HepG2 (cell line): ENCODE data around the gene ARFGEF2. TPM values are rescaled to one million over a fixed set of nuclear protein-coding genes. Genes with fewer than 3 reads are reported as not detected.

Experiments used
- CBFB ChIP-seq: sonication (generic); formaldehyde crosslinking; IDR thresholded peaks from 2 replicates; pipeline ENCODE4 v1.4.0; 2020; ENCODE audit warnings: missing genetic modification reagents
- CEBPB ChIP-seq: IDR thresholded peaks from 2 replicates; pipeline ENCODE4 v1.6.1; 2011; ENCODE audit warnings: low read depth, low read length, improper control_type of control experiment, borderline replicate concordance
- EHMT2 ChIP-seq: fragments of 200-600 bp; sonication (generic); IDR thresholded peaks from 2 replicates; pipeline ENCODE4 v1.7.0; 2017; ENCODE audit warnings: antibody characterized with exemption, low read depth, low read length, borderline replicate concordance
- HNF4A ChIP-seq: sonication (generic); formaldehyde crosslinking; IDR thresholded peaks from 2 replicates; pipeline ENCODE4 v1.4.0; 2020; ENCODE audit warnings: missing genetic modification reagents
- KLF9 ChIP-seq: IDR thresholded peaks from 2 replicates; pipeline ENCODE4 v1.6.1; 2016; ENCODE audit warnings: low read depth
- POGZ ChIP-seq: sonication (generic); formaldehyde crosslinking; IDR thresholded peaks from 2 replicates; pipeline ENCODE4 v1.4.0; 2020; ENCODE audit warnings: mild to moderate bottlenecking, missing genetic modification reagents
- PRMT3 ChIP-seq: sonication (generic); formaldehyde crosslinking; IDR thresholded peaks from 2 replicates; pipeline ENCODE4 v1.8.1; 2022; ENCODE audit warnings: low read depth, mild to moderate bottlenecking, moderate library complexity, missing genetic modification reagents, borderline replicate concordance
- STAG1 ChIP-seq: sonication (generic); formaldehyde crosslinking; IDR thresholded peaks from 2 replicates; pipeline ENCODE4 v1.4.0; 2020; ENCODE audit warnings: missing genetic modification reagents
- SYNCRIP ChIP-seq: fragments of 200-400 bp; formaldehyde crosslinking; IDR thresholded peaks from 2 replicates; pipeline ENCODE4 v1.6.1; 2018; ENCODE audit warnings: mild to moderate bottlenecking, low read depth, low read length; ENCODE audit not compliant: insufficient read depth
- TBL1XR1 ChIP-seq: fragments of 150-350 bp; IDR thresholded peaks from 2 replicates; pipeline ENCODE4 v1.6.1; 2014; ENCODE audit warnings: borderline replicate concordance, low read length; ENCODE audit not compliant: partially characterized antibody
- ZC3H13 ChIP-seq: sonication (generic); formaldehyde crosslinking; IDR thresholded peaks from 2 replicates; pipeline ENCODE4 v1.8.1; 2023; ENCODE audit warnings: mild to moderate bottlenecking, missing genetic modification reagents, moderate library complexity
- ZNF143 ChIP-seq: sonication (generic); formaldehyde crosslinking; IDR thresholded peaks from 2 replicates; pipeline ENCODE4 v1.4.0; 2020; ENCODE audit warnings: missing genetic modification reagents
- ZNF17 ChIP-seq: sonication (generic); formaldehyde crosslinking; IDR thresholded peaks from 2 replicates; pipeline ENCODE4 v1.5.0; 2020; ENCODE audit warnings: mild to moderate bottlenecking, missing genetic modification reagents
- ZNF235 ChIP-seq: sonication (generic); formaldehyde crosslinking; IDR thresholded peaks from 2 replicates; pipeline ENCODE4 v1.8.1; 2023; ENCODE audit warnings: mild to moderate bottlenecking, missing genetic modification reagents, borderline replicate concordance
- ZNF296 ChIP-seq: sonication (generic); formaldehyde crosslinking; conservative IDR thresholded peaks from 2 replicates; pipeline ENCODE4 v1.5.0; 2020; ENCODE audit warnings: mild to moderate bottlenecking, missing genetic modification reagents
- ZNF354B ChIP-seq: sonication (generic); formaldehyde crosslinking; IDR thresholded peaks from 2 replicates; pipeline ENCODE4 v1.8.0; 2022; ENCODE audit warnings: mild to moderate bottlenecking, missing genetic modification reagents
- ZNF431 ChIP-seq: sonication (generic); formaldehyde crosslinking; IDR thresholded peaks from 2 replicates; pipeline ENCODE4 v1.9.0; 2022; ENCODE audit warnings: missing genetic modification reagents, low read depth, mild to moderate bottlenecking, borderline replicate concordance
- ZNF503 ChIP-seq: sonication (generic); formaldehyde crosslinking; IDR thresholded peaks from 2 replicates; pipeline ENCODE4 v1.4.0; 2020; ENCODE audit warnings: missing genetic modification reagents
- ZNF788 ChIP-seq: sonication (generic); formaldehyde crosslinking; IDR thresholded peaks from 2 replicates; pipeline ENCODE4 v1.5.0; 2020; ENCODE audit warnings: mild to moderate bottlenecking, missing genetic modification reagents, borderline replicate concordance
- ZSCAN29 ChIP-seq: sonication (generic); formaldehyde crosslinking; conservative IDR thresholded peaks from 2 replicates; pipeline ENCODE4 v1.4.0; 2020; ENCODE audit warnings: mild to moderate bottlenecking, missing genetic modification reagents
- polyA plus RNA-seq, 8 experiments: library from polyadenylated mRNA; depleted of rRNA in 3 of 8; stranded (reverse) in 7 of 8; unstranded in 1 of 8; fragments of >200 nt; fragmentation: Illumina TruSeq in 4 of 8; extraction: Trizol in 4 of 8; gene quantifications; 2 replicates each; pipeline versions ENCODE4 v1.2.1 to v1.2.3, GENCODE V29; 2011 to 2016; ENCODE audit warnings: low read depth in 4 of 8, missing spikeins in 1 of 8, mixed read lengths in 1 of 8; ENCODE audit not compliant: insufficient read depth in 1 of 8
- total RNA-seq, 5 experiments: library from RNA; depleted of rRNA; stranded (reverse); fragments of >200 nt; fragmentation: Illumina TruSeq; extraction: Trizol; gene quantifications; 2 replicates each; pipeline ENCODE4 v1.2.3, GENCODE V29; 2016; ENCODE audit warnings: low read depth in 1 of 5
- TF ChIP-seq, protein P1 (sequence below): sonication (generic); formaldehyde crosslinking; IDR thresholded peaks from 2 replicates; pipeline ENCODE4 v1.5.1; 2020; ENCODE audit warnings: missing genetic modification reagents, mild to moderate bottlenecking, borderline replicate concordance
- TF ChIP-seq, protein P2 (sequence below): sonication (generic); formaldehyde crosslinking; conservative IDR thresholded peaks from 2 replicates; pipeline ENCODE4 v1.5.0; 2020; ENCODE audit warnings: missing genetic modification reagents
- TF ChIP-seq, protein P3 (sequence below): sonication (generic); formaldehyde crosslinking; IDR thresholded peaks from 2 replicates; pipeline ENCODE4 v1.4.0; 2020; ENCODE audit warnings: mild to moderate bottlenecking, low read depth, missing genetic modification reagents

Gene ARFGEF2
- total and polyA plus RNA-seq, 2 of the 13 experiments (the other 11 are each of a cell fraction or from before 2014, with no cell fraction given): 44.0 to 60.8 TPM

- TF ChIP-seq, protein P1, sequence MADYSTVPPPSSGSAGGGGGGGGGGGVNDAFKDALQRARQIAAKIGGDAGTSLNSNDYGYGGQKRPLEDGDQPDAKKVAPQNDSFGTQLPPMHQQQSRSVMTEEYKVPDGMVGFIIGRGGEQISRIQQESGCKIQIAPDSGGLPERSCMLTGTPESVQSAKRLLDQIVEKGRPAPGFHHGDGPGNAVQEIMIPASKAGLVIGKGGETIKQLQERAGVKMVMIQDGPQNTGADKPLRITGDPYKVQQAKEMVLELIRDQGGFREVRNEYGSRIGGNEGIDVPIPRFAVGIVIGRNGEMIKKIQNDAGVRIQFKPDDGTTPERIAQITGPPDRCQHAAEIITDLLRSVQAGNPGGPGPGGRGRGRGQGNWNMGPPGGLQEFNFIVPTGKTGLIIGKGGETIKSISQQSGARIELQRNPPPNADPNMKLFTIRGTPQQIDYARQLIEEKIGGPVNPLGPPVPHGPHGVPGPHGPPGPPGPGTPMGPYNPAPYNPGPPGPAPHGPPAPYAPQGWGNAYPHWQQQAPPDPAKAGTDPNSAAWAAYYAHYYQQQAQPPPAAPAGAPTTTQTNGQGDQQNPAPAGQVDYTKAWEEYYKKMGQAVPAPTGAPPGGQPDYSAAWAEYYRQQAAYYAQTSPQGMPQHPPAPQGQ (CRISPR knock-in tag): 0 out of 2 replicates have a peak, but pooled peaks have one; percentile 13
- no peak for TF ChIP-seq ZNF143
- peak; percentile 38; the same call in 1 of the 2 replicates for TF ChIP-seq HNF4A (CRISPR knock-in tag)
- 0 out of 2 replicates have a peak, but pooled peaks have one; percentile 66 for TF ChIP-seq ZC3H13 (CRISPR knock-in tag)
- no peak for TF ChIP-seq ZNF431 (CRISPR knock-in tag)
- peak; percentile 26; the same call in 1 of the 2 replicates for TF ChIP-seq ZNF296 (CRISPR knock-in tag)
- TF ChIP-seq ZNF354B (CRISPR knock-in tag): peak; percentile 82; the same call in 1 of the 2 replicates
- no peak for TF ChIP-seq TBL1XR1
- TF ChIP-seq ZNF17: no peak
- no peak for TF ChIP-seq ZNF235 (CRISPR knock-in tag)
- no peak for TF ChIP-seq ZNF788 (CRISPR knock-in tag)
- peak; percentile 50; the same call in 1 of the 2 replicates for TF ChIP-seq PRMT3
- peak; percentile 13; the same call in 1 of the 2 replicates for TF ChIP-seq ZSCAN29
- peak; percentile 64; the same call in 1 of the 2 replicates for TF ChIP-seq EHMT2
- TF ChIP-seq, protein P2, sequence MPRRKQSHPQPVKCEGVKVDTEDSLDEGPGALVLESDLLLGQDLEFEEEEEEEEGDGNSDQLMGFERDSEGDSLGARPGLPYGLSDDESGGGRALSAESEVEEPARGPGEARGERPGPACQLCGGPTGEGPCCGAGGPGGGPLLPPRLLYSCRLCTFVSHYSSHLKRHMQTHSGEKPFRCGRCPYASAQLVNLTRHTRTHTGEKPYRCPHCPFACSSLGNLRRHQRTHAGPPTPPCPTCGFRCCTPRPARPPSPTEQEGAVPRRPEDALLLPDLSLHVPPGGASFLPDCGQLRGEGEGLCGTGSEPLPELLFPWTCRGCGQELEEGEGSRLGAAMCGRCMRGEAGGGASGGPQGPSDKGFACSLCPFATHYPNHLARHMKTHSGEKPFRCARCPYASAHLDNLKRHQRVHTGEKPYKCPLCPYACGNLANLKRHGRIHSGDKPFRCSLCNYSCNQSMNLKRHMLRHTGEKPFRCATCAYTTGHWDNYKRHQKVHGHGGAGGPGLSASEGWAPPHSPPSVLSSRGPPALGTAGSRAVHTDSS (CRISPR knock-in tag): peak; percentile 48; the same call in 1 of the 2 replicates
- no peak for TF ChIP-seq ZNF503 (CRISPR knock-in tag)
- TF ChIP-seq POGZ (CRISPR knock-in tag): no peak
- TF ChIP-seq, protein P3, sequence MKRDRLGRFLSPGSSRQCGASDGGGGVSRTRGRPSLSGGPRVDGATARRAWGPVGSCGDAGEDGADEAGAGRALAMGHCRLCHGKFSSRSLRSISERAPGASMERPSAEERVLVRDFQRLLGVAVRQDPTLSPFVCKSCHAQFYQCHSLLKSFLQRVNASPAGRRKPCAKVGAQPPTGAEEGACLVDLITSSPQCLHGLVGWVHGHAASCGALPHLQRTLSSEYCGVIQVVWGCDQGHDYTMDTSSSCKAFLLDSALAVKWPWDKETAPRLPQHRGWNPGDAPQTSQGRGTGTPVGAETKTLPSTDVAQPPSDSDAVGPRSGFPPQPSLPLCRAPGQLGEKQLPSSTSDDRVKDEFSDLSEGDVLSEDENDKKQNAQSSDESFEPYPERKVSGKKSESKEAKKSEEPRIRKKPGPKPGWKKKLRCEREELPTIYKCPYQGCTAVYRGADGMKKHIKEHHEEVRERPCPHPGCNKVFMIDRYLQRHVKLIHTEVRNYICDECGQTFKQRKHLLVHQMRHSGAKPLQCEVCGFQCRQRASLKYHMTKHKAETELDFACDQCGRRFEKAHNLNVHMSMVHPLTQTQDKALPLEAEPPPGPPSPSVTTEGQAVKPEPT (CRISPR knock-in tag): 0 out of 2 replicates have a peak, but pooled peaks have one; percentile 56
- 0 out of 2 replicates have a peak, but pooled peaks have one; percentile 16 for TF ChIP-seq CBFB (CRISPR knock-in tag)
- TF ChIP-seq KLF9 (CRISPR knock-in tag): no peak
- TF ChIP-seq CEBPB: no peak
- no peak; the same call in 1 of the 2 replicates for TF ChIP-seq STAG1
- no peak for TF ChIP-seq SYNCRIP
Observed at GRCh38 chr20:49045440-49046086, 124.1 kb downstream of the ARFGEF2 start (continued).
